SK-N-SH treated with all-trans-retinoic acid at 6 μM for 48 hours (cell line): Measurements from ENCODE around the gene SAE1.

ENCODE experiments used
- ATAC-seq: fragments of 200-7000 bp; cut with Tn5 transposase; 3 replicates; pipeline ENCODE4 v1.9.1; 2020; ENCODE audit warnings: mild to moderate bottlenecking, moderate library complexity
- BACH2 ChIP-seq: fragments of 250-450 bp; sonication (Bioruptor Pico); IDR thresholded peaks from 2 replicates; pipeline ENCODE4 v1.9.0; 2021; ENCODE audit warnings: mild to moderate bottlenecking, borderline replicate concordance
- CREB5 ChIP-seq: fragments of 250-450 bp; sonication (Bioruptor Pico); IDR thresholded peaks from 2 replicates; pipeline ENCODE4 v1.5.1; 2020; ENCODE audit warnings: low read depth, mild to moderate bottlenecking, moderate library complexity
- CSDC2 ChIP-seq: fragments of 250-450 bp; sonication (Bioruptor Pico); IDR thresholded peaks from 2 replicates; pipeline ENCODE4 v1.5.0; 2020; ENCODE audit warnings: mild to moderate bottlenecking, moderate library complexity
- CSRNP3 ChIP-seq: fragments of 250-450 bp; sonication (Bioruptor Pico); IDR thresholded peaks from 2 replicates; pipeline ENCODE4 v1.5.1; 2021; ENCODE audit warnings: mild to moderate bottlenecking, moderate library complexity
- ESRRG ChIP-seq: fragments of 250-450 bp; sonication (Bioruptor Pico); IDR thresholded peaks from 2 replicates; pipeline ENCODE4 v1.6.1; 2021; ENCODE audit warnings: mild to moderate bottlenecking
- GLIS3 ChIP-seq: fragments of 250-450 bp; sonication (Bioruptor Pico); IDR thresholded peaks from 2 replicates; pipeline ENCODE4 v1.5.0; 2020; ENCODE audit warnings: mild to moderate bottlenecking, moderate library complexity
- ISL1 ChIP-seq: fragments of 250-450 bp; sonication (Bioruptor Pico); IDR thresholded peaks from 2 replicates; pipeline ENCODE4 v2.1.2; 2022; ENCODE audit warnings: mild to moderate bottlenecking, moderate library complexity
- POU6F1 ChIP-seq: fragments of 250-450 bp; sonication (Bioruptor Pico); IDR thresholded peaks from 2 replicates; pipeline ENCODE4 v1.8.0; 2021; ENCODE audit warnings: low read depth, mild to moderate bottlenecking, moderate library complexity, borderline replicate concordance
- PPARA ChIP-seq: fragments of 250-450 bp; sonication (Bioruptor Pico); IDR thresholded peaks from 2 replicates; pipeline ENCODE4 v1.5.0; 2020; ENCODE audit warnings: mild to moderate bottlenecking, borderline replicate concordance
- TCF4 ChIP-seq: fragments of 250-450 bp; sonication (Bioruptor Pico); IDR thresholded peaks from 2 replicates; pipeline ENCODE4 v1.8.0; 2021; ENCODE audit warnings: mild to moderate bottlenecking, moderate library complexity, borderline replicate concordance
- TOX ChIP-seq: fragments of 250-450 bp; sonication (Bioruptor Pico); IDR thresholded peaks from 2 replicates; pipeline ENCODE4 v1.8.0; 2021; ENCODE audit warnings: mild to moderate bottlenecking, moderate library complexity, borderline replicate concordance
- ZC3H10 ChIP-seq: fragments of 250-450 bp; sonication (Bioruptor Pico); IDR thresholded peaks from 2 replicates; pipeline ENCODE4 v1.5.1; 2021; ENCODE audit warnings: mild to moderate bottlenecking, moderate library complexity
- ZFP30 ChIP-seq: fragments of 450-650 bp; formaldehyde crosslinking; IDR thresholded peaks from 2 replicates; pipeline ENCODE4 v1.5.0; 2022; ENCODE audit warnings: mild to moderate bottlenecking, moderate library complexity
- ZNF565 ChIP-seq: fragments of 450-650 bp; formaldehyde crosslinking; conservative IDR thresholded peaks from 2 replicates; pipeline ENCODE4 v1.5.0; 2020; ENCODE audit warnings: low read depth, mild to moderate bottlenecking, moderate library complexity
- ZNF70 ChIP-seq: fragments of 450-650 bp; formaldehyde crosslinking; IDR thresholded peaks from 2 replicates; pipeline ENCODE4 v1.5.0; 2020; ENCODE audit warnings: mild to moderate bottlenecking, moderate library complexity
- ZNF8 ChIP-seq: fragments of 450-650 bp; formaldehyde crosslinking; IDR thresholded peaks from 2 replicates; pipeline ENCODE4 v1.5.0; 2020; ENCODE audit warnings: mild to moderate bottlenecking, moderate library complexity
- TF ChIP-seq, protein P1 (sequence below): fragments of 250-450 bp; sonication (Bioruptor Pico); IDR thresholded peaks from 2 replicates; pipeline ENCODE4 v1.5.0; 2020; ENCODE audit warnings: mild to moderate bottlenecking, moderate library complexity

The SAE1 gene

GRCh38 chr19:47109541-47110375 is 20.9 kb upstream of the SAE1 start (continued):
- TF ChIP-seq ZFP30 (CRISPR knock-in tag) = no peak

DNA sequence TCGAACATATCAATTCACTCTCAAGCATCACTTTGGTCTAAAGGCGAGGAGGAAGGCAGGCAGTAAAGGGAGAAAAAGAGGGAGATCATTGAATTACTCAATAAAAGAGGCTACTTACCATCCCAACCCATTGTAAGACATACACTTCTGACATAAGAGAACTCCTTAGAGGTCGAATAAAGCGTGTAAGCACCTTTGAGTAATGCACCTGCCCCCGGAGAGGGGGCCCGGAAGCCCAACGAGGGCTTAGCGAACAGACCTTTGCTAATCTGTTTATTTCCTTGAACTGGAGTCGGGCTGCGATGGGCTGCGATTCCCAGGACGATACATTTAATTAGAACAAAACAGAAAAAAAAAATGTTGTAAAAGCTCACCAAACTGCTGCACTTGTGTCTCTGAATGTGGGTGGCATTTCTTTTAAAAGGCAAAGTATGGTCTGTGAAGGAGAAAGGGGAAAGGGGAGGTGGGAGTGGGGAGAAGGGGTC is 20.1 kb upstream of the SAE1 start:
- no peak for TF ChIP-seq ESRRG (CRISPR knock-in tag)
- TF ChIP-seq TOX (CRISPR knock-in tag) = no peak
- no peak for TF ChIP-seq CREB5
- no peak for ATAC-seq

- TF ChIP-seq ISL1 = no peak
- no peak for TF ChIP-seq ZC3H10 (CRISPR knock-in tag)
- no peak for TF ChIP-seq ZNF565
- TF ChIP-seq CSRNP3 (CRISPR knock-in tag) = no peak
- TF ChIP-seq, protein P1, sequence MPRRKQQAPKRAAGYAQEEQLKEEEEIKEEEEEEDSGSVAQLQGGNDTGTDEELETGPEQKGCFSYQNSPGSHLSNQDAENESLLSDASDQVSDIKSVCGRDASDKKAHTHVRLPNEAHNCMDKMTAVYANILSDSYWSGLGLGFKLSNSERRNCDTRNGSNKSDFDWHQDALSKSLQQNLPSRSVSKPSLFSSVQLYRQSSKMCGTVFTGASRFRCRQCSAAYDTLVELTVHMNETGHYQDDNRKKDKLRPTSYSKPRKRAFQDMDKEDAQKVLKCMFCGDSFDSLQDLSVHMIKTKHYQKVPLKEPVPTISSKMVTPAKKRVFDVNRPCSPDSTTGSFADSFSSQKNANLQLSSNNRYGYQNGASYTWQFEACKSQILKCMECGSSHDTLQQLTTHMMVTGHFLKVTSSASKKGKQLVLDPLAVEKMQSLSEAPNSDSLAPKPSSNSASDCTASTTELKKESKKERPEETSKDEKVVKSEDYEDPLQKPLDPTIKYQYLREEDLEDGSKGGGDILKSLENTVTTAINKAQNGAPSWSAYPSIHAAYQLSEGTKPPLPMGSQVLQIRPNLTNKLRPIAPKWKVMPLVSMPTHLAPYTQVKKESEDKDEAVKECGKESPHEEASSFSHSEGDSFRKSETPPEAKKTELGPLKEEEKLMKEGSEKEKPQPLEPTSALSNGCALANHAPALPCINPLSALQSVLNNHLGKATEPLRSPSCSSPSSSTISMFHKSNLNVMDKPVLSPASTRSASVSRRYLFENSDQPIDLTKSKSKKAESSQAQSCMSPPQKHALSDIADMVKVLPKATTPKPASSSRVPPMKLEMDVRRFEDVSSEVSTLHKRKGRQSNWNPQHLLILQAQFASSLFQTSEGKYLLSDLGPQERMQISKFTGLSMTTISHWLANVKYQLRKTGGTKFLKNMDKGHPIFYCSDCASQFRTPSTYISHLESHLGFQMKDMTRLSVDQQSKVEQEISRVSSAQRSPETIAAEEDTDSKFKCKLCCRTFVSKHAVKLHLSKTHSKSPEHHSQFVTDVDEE = no peak
- no peak for TF ChIP-seq ZNF8 (CRISPR knock-in tag)
- no peak for TF ChIP-seq GLIS3
- TF ChIP-seq ESRRG (CRISPR knock-in tag) = no peak
- TF ChIP-seq TOX (CRISPR knock-in tag) = no peak
- no peak for TF ChIP-seq ZNF70 (CRISPR knock-in tag)
- no peak for TF ChIP-seq TCF4 (CRISPR knock-in tag)
- ATAC-seq = no peak
Observed at GRCh38 chr19:47111006-47111621, 19.5 kb upstream of the SAE1 start.

- no peak for ATAC-seq
- no peak for TF ChIP-seq BACH2 (CRISPR knock-in tag)
- TF ChIP-seq, protein P1 = no peak
- no peak for TF ChIP-seq ZC3H10 (CRISPR knock-in tag)
- TF ChIP-seq POU6F1 (CRISPR knock-in tag) = no peak
- TF ChIP-seq ESRRG (CRISPR knock-in tag) = no peak
- no peak for TF ChIP-seq ISL1
- no peak for TF ChIP-seq CSDC2 (CRISPR knock-in tag)
- no peak for TF ChIP-seq ZNF70 (CRISPR knock-in tag)
- TF ChIP-seq PPARA (CRISPR knock-in tag) = no peak
- TF ChIP-seq GLIS3 = no peak
- TF ChIP-seq CSRNP3 (CRISPR knock-in tag) = no peak
- TF ChIP-seq TOX (CRISPR knock-in tag) = no peak
Observed at GRCh38 chr19:47111682-47112165, 18.9 kb upstream of the SAE1 start.
